ENCODE measurements around the gene RLN3.
A peak's percentile ranks its signal among the peaks of the same experiment; 100 is the strongest.
"Not testable (repeated sequence)": the region's sequence is repeated elsewhere in the genome, so short reads cannot be mapped to it uniquely, and the experiment has no call there.

RLN3 gene

DNA sequence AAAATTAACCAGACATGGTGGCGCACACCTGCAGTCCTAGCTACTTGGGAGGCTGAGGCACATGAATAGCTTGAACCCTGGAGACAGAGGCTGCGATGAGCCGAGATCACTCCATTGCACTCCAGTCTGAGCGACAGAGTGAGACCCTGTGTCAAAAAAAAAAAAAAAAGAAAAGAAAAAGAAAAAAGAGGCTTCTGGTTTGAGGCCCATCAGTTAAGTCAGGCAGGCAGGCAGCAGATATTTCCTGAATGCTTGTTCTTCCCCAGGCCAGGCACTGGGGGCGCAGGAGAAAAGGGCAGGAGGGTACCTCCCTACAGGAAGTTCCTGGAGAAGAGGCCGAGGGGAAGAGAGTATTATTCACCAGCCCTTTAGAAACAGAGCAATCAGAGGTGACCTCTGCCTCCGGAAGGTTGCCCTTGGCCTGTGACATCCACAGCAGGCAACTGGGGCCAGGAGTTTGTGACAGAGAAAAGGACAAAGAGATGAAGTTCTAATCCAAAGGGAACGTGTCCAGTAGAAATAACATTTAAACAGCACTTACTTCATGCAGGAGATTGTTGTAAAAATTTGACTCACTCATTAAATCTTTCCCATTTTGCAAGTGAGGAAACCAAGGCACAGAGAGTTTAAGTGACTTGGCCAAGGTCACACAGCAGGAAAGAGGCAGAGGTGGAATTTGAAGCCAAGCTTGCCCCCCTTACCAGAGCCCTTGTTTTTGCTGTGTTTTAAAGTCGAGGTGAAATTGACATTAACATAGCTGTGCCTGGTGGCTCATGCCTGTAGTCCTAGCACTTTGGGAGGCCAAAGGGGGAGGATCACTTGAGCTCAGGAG is 4.3 kb upstream of the RLN3 start:
- no peak for DNase-seq

DNA sequence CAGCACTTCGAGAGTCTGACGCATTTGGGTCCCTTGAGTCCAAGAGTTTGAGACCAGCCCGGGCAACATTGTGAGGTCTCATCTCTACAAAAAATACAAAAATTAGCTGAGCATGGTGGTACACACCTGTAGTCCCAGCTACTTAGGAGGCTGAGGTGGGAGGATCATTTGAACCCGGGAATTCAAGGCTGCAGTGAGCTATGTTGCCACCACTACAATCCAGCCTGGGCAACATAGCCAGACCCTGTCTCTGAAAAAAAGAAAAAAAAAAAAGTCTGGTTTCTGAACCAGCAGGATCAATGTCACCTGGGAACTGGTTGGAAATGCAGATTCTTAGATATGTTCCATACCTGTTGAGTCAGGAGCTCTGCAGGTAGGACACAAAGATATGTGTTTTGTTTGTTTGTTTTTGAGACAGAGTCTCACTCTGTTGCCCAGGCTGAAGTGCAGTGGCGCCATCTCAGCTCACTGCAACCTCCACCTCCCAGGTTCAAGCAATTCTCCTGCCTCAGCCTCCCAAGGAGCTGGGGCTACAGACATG is 1.2 kb upstream of the RLN3 start:
- not testable (repeated sequence) for DNase-seq

DNA sequence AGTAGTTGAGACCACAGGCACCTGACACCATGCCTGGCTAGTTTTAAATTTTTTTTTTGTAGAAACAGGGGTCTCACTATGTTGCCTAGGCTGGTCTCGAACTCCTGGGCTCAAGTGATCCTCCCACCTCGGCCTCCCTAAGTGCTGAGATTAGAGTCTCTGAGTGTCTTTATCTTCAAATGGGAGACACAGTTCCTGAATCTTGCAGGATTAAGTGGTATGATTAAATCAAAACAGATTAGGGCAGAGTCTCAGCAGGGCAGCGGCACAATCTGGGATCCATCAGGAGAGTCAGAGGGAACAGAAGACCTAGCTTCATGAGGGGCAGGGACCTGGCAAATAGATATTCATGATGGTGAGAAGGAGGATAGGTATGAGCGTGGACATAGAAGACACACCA is 953 bp downstream of the RLN3 start:
- DNase-seq = no peak

DNA sequence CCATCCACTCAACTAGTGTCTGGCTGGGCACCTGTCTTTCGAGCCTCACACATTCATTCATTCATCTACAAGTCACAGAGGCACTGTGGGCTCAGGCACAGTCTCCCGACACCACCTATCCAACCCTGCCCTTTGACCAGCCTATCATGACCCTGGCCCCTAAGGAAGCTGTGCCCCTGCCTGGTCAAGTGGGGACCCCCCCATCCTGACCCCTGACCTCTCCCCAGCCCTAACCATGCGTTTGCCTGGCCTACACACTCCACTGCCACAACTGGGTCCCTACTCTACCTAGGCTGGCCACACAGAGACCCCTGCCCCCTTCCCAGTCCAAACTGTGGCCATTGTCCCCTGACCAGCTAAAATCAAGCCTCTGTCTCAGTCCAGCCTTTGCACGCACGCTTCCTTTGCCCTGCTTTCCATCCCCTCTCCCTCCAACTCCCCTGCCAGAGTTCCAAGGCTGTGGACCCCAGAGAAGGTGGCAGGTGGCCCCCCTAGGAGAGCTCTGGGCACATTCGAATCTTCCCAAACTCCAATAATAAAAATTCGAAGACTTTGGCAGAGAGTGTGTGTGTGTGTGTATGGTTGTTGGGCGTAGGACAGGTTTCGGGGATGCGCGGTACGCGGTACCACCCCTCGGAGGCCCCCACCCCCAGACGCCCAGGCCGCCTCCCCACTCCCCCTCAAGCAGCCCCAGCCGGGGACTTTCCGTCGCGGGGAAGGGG is 3.2 kb downstream of the RLN3 start:
- DNase-seq = no peak

DNA sequence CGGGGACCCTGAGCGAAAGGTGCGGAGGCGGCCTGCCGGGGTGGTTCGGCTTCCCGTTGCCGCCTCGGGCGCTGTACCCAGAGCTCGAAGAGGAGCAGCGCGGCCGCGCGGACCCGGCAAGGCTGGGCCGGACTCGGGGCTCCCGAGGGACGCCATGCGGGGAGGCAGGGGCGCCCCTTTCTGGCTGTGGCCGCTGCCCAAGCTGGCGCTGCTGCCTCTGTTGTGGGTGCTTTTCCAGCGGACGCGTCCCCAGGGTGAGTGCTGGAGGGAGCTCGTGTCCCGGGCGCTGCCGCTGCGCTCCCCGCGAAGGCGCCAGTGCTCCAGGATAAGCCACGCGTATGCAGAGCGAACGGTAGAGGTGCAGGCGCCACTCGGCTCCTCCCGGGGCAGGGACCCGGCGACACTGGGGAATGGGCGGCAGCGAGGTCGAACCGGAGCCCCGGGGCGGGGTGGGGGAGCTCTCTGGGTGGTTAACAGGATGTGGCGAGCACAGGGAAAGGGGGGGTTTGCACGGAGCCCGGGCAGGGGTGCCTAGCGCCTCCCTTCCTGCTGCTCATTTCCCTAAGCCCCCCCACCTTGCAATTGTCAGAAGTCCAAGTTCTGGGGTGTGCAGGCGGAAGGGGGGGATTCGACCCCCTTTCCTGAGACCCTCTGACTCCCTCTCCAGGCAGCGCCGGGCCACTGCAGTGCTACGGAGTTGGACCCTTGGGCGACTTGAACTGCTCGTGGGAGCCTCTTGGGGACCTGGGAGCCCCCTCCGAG is 4.0 kb downstream of the RLN3 start, which contains the start of gene IL27RA:
Gene IL27RA, plus strand, starts transcription at position 44 of the 762 bp plus-strand sequence. Its CDS starts 111 bp downstream, at position 155.
- DNase-seq = peak; percentile 74

DNA sequence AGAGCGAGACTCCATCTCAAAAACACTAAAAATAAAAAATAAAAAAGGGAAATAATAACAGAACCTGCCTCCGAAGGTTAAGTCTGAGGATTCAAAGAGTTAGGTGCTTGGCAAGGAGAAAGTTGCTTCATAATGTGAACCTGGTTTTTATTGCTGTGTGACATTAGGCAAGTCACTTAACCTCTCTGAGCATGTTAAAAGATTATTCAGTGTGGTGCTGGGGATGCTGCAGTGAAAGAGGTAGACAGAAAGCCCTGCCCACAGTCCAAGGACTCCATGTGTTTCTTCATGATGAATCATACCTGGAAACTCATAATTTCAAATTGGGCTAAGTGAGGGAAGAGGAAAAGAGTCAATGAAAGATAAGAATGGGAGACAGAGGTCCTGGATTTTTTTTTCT is 6.0 kb downstream of the RLN3 start:
- DNase-seq = no peak

DNA sequence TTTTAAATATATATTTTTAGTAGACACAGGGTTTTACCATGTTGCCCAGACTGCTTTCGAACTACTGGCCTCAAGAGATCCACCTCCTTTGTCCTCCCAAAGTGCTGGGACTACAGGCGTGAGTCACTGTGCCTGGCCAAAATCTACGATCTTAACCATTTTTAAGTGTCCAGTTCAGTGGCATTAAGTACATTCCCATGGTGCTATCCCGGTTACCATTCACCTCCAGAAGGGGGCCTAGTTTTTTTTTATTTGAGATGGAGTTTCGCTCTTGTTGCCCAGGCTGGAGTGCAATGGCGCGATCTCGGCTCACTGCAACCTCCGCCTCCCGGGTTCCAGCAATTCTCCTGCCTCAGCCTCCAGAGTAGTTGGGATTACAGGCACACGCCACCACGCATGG is 7.2 kb downstream of the RLN3 start:
- not testable (repeated sequence) for DNase-seq

DNA sequence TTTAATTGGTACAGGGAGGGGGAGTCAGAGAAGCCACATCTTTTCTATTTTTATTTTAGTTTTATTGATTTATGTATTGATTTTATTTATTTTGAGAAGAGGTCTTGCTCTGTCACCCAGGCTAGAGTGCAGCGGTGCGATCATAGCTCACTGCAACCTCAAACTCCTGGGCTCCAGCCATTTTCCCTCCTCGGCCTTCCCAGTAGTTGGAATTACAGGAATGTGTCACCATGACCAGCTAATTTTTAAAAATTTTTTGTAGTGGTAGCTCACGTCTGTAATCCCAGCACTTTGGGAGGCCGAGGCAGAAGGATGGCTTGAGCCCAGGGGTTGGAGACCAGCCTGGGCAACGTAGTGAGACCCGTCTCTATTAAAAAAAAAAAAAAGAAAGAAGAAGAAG is 7.8 kb downstream of the RLN3 start:
- DNase-seq = no peak

DNA sequence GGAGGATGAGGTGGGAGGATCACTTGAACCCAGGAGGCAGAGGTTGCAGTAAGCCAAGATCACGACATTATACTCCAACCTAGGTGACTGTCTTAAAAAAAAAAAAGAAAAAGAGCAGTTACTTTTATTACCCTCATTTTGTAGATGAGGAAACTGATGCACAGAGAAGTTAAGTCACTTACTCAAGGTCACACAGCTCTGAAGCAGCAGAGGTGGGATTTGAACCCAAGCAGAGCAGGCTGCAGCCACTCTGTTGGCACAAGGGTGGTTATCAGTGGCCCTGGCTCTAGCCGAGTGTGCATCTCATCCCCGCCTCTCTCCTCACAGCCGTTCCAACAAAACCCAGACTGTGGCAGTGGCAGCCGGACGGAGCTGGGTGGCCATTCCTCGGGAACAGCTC is 11.2 kb downstream of the RLN3 start:
- no peak for DNase-seq

DNA sequence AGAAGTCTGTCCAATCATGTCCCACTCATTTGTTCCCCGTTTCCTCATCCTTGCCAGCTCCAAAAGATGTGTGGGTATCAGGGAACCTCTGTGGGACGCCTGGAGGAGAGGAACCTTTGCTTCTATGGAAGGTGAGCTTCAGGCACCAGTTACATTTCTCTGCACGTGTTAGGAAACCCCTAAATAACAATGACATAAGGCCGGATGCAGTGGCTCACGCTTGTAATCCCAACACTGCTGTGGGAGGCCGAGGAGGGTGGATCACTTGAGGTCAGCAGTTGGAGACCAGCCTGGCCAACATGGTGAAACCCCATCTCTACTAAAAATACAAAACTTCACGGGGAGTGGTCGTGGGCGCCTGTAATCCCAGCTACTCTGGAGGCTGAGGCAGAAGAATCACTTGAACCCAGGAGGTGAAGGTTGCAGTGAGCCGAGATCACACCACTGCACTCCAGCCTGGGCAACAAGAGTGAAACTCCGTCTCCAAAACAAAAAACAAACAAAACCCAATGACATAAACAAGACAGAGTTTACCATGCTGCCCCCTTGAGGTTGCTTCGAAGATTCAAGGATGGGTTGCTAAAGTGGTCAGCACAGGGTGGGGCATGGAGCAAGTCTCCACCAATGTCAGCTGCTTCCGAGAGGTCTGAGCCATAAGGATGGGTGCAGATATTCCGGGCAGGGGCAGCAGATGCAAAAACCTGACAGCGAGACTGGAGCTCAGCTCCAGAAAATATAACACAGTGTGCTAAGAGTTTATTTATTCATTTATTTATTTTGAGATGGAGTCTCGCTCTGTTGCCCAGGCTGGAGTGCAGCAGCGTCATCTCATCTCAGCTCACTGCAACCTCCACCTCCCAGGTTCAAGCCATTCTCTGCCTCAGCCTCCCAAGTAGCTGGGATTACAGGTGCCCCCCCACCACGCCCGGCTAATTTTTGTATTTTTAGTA is 15.0 kb downstream of the RLN3 start:
- DNase-seq = not testable (repeated sequence)

DNA sequence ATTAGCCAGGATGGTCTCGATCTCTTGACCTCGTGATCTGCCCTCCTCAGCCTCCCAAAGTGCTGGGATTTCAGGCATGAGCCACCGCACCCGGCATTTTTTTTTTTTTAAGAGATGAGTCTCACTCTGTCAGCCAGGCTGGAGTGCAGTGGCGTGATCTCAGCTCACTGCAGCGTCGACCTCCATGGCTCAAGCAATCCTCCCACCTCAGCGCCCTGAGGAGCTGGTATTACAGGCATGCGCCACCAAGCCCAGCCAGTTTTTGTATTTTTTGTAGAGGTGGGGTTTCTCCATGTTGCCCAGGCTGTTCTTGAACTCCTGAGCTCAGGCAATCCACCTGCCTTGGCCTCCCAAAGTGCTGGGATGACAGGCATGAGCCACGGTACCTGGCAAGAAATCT is 19.9 kb downstream of the RLN3 start:
- DNase-seq = not testable (repeated sequence)

DNA sequence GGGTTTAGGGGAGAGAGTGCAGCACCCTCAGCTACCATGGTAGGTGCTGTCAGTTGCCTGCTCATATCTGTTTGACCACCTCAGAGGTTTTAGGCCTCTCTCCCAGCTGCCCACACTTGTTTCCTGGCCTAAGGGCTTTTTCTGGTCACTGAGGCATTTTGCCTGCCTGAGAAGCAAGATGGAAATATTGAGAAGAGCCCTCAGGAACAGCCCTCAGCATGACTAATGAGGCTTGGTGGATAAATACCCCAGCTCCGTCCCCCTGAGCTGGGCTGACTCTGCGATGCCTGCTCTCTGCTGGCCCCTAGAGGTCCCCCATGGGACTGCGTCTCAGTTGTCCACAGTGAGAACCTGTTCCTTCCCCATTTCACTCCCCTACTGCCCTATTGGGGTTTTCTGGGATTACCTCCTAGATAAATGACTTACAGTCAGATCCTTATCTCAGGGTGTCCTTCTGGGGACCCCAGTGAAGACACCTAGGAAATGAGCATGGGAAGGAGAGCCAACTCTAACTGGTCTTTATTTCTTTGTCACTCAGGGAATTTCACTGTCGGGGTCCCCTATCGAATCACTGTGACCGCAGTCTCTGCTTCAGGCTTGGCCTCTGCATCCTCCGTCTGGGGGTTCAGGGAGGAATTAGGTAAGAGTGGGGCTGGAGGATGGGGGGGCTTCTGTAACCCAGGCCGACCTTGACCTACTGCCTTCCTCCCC is 20.6 kb downstream of the RLN3 start:
- DNase-seq = peak; percentile 35

DNA sequence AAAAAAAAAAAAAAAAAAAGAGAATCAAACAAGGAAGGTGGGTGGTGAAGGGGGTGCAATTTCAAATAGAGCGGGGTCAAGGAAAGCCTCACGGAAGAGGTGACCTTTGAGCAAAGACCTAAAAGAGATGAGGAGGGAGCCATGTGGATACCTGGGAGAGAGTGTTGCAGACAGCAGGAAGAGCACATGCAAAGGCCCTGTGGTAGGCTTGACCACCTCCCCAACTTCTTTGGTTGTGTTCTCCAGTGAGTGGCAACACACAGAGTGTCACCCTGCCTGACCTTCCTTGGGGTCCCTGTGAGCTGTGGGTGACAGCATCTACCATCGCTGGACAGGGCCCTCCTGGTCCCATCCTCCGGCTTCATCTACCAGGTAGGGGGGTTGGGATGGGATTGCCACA is 22.6 kb downstream of the RLN3 start:
- no peak for DNase-seq

DNA sequence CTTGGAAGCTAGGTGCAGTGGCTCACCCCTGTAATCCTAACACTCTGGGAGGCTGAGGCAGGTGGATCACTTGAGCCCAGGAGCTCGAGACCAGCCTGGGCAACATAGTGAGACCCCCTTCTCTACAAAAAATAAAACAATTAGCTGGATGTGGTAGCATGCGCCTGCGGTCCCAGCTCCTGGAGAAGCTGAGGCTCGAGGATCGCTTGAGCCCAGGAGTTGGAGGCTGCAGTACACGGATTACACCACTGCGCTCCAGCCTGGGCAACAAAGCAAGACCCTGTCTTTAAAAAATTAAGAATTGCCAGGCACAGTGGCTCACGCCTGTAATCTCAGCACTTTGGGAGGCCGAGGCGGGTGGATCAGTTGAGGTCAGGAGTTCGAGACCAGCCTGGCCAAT is 23.0 kb downstream of the RLN3 start:
- not testable (repeated sequence) for DNase-seq

DNA sequence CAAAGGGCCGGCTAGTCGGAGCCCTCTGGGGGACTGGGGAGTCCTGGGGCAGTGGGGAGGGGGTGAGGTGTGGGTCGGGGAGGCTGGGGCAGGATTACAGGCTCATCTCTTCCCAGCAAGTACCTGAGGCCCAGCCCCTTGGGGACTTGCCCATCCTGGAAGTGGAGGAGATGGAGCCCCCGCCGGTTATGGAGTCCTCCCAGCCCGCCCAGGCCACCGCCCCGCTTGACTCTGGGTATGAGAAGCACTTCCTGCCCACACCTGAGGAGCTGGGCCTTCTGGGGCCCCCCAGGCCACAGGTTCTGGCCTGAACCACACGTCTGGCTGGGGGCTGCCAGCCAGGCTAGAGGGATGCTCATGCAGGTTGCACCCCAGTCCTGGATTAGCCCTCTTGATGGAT is 24.0 kb downstream of the RLN3 start:
- no peak for DNase-seq

DNA sequence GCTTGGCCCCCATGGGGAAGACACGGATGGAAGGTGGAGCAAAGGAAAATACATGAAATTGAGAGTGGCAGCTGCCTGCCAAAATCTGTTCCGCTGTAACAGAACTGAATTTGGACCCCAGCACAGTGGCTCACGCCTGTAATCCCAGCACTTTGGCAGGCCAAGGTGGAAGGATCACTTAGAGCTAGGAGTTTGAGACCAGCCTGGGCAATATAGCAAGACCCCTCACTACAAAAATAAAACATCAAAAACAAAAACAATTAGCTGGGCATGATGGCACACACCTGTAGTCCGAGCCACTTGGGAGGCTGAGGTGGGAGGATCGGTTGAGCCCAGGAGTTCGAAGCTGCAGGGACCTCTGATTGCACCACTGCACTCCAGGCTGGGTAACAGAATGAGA is 24.5 kb downstream of the RLN3 start:
- no peak for DNase-seq

DNA sequence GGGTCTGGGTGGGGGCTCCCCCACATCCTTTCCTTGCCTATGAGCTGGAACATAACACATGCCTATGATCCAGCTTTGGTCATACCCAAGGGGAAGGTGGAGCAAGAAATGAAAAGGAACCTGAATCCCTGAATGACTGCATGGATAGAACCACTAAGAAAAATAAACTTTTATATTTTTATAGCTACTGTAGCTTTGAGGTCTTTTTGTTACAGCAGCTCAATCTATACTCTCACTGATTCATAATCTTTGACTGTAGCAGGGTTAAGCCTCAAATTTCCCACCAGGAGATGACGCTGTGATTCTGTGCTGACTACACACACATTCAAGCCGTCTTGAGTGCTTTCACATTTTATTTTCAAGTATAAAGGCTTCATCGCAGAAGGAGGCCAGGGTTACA is 25.1 kb downstream of the RLN3 start:
- DNase-seq = no peak

DNA sequence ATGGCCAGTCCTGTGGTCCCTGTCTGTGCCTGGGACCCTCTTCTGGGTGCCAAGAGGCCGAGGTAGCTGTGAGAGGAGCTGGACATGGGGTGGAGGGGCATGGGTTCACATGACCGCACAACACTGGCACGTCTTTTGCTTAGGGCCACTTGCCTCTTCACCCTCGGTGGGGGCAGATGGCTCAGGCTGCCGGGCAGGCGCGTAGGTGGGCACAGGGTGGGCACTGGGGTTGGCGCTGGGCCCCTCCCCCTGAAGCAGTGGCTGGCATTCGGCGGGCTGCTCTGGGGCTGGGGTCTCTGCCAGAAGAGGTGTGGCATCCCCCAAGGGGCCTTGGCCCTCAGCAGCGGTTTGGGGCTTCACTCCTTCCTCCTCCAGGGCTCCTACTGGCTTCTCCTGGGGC is 25.6 kb downstream of the RLN3 start:
- no peak for DNase-seq

DNA sequence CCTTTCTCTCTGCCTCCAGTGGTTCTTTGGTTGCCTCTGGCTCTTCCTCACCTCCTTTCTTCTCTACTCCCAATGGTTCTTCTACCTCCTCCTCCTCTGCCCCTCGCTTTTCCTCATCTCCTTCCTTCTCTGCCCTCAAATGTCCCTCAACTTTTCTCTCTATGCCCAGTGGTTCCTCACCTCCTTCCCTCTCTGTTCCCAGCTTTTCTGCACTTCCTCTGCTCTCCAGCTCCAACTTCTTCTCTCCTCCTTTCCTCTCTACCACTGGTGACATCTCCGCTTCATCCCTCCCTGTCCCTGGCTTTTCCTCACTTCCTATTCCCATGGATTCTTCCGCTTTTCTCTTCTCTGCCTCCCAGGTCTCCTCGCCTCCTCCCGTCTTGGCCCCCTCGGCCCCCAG is 26.2 kb downstream of the RLN3 start:
- no peak for DNase-seq

DNA sequence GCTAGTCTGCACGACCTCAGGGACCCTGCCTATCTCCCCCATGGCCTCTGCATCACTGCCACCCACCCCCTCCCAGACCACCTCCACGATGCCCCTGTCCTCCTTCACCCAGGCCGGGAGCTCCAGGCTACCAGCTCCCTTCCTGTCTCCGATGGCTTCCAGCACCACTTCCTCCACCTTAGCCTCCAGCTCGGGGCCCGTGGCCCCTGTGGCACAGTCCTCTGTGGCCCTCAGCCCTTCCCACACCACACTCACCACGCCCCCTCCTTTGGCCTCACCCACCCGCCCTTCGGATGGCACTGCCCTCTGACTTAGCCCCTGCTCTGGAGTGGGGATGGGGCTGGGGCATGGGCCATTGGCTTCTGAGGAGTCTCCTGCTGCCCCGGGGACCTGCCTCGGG is 26.8 kb downstream of the RLN3 start:
- DNase-seq = no peak

DNA sequence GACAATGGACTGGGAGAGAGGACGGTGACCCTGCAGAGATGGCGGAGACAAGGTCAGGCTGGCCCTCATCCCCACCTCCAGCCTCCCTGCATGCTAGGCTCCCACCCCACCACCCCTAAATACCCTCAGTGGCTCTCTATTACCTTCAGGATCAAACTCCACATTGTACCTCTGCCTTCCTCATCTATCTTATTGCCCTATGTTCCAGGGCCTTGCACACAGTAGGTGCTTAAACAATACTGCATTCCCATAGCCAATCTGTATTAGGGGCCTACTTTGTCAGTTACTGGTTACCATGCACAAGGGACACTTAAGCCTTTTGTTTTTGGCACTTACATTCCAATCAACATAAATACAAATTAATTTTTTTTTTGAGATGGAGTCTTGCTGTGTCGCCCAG is 27.4 kb downstream of the RLN3 start:
- no peak for DNase-seq

All from NCI-H2171 treated with DMSO at 0.1 percent for 48 hours (cell line).